IPS DF 6.9 (cell line): Measurements from ENCODE around the gene CLRN2.

Experiments used
- DNase-seq: peaks from one replicate; pipeline ENCODE4 v3.0.0-alpha.2; 2013; ENCODE audit warnings: low read depth, low spot score
- H3K27ac ChIP-seq: one replicate; pipeline ENCODE4 v1.5.1; 2013; ENCODE audit warnings: low read length, control low read depth
- H3K27me3 ChIP-seq: 2 replicates; pipeline ENCODE4 v1.6.1; 2013; ENCODE audit warnings: mild to moderate bottlenecking, low read length; ENCODE audit not compliant: control insufficient read depth, insufficient read depth
- H3K36me3 ChIP-seq: 2 replicates; pipeline ENCODE4 v1.6.1; 2013; ENCODE audit warnings: low read length; ENCODE audit not compliant: control insufficient read depth, insufficient read depth
- H3K4me1 ChIP-seq: 2 replicates; pipeline ENCODE4 v1.6.1; 2013; ENCODE audit warnings: low read length; ENCODE audit not compliant: control insufficient read depth, insufficient read depth
- H3K4me3 ChIP-seq: 2 replicates; pipeline ENCODE4 v1.5.1; 2013; ENCODE audit warnings: mild to moderate bottlenecking, low read length
- H3K9me3 ChIP-seq: 2 replicates; pipeline ENCODE4 v1.6.1; 2013; ENCODE audit warnings: low read length, inconsistent platforms; ENCODE audit not compliant: control insufficient read depth, insufficient read depth
- WGBS: extraction: QIAGEN DNeasy Blood & Tissue Kit; methylation state at CpG from one replicate; pipeline ENCODE4 v1.1.7; 2013; ENCODE audit warnings: mixed read lengths, missing lambda C conversion rate; ENCODE audit not compliant: insufficient read length, insufficient coverage; 5-methylcytosine and 5-hydroxymethylcytosine counted together

The CLRN2 gene

DNA sequence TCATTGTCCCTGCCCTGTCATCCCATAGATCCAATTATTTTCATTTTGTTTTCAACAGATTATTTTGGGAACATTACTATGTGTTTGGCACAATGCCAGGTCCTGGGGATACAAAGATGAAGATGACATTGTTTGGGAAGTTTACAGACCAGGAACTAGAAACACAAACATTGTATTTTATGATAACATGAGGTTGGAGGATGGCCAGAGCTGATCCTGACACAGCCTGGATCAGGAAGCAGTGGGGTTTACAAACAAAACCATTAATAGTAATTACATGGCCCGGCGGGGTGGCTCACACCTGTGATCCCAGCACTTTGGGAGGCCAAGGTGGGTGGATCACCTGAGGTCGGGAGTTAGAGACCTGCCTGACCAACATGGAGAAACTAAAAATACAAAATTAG lies 29.9 kb downstream of the CLRN2 start:
- Histone ChIP-seq H3K36me3 (no peaks in the 10 kb centered on the region), H3K27me3 (no peaks in the 10 kb centered on the region), H3K27ac (no peak overlapping the region), H3K4me1 (peaks cover 2% of the 10 kb centered on the region; the same call in 1 of the 2 replicates), H3K9me3 (no peaks in the 10 kb centered on the region), H3K4me3 (no peak overlapping the region)
- WGBS = no CpG with 5 or more reads among the region's 3 CpGs
- DNase-seq = no peak

DNA sequence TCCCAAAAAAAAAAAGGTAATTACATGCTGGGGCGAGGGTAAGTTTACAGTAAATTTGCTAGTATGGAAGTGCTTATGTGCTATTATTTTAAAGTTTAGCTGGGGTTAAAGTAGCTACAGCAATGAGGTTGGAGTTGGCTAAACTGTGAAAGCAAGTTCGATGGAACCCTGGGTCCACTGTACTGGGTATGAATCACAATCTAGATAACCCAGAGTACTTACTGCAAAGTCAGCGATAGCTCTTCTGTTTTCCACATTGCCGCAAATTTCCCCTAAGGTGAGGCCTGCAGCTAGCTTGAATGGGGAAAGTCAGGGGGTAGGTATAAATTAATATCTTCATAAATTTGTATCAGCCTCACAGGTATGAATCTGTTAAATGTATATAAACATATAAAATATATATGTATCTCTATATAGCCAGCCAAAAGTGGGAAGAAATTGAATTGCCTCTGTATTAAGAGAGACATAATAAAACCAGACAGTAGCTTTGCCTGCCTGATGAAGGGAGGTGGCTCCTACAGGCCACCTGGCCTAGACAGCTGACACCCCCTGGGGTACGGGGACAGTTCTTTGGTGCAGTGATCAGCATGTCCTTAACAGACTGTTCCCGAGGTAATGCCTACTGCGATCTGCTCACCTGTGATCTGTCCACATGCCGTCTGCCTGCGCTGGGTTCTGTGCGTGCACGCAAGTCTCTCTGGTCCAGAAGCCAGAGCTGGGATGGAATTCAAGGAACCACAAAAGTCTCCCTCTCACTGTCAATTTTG lies 30.6 kb downstream of the CLRN2 start:
- no peak overlapping the region for H3K4me3 ChIP-seq
- H3K27me3 ChIP-seq = no peaks in the 10 kb centered on the region
- no peak for DNase-seq
- H3K36me3 ChIP-seq = no peaks in the 10 kb centered on the region
- no CpG with 5 or more reads among the region's 11 CpGs for WGBS
- H3K4me1 ChIP-seq = peaks cover 2% of the 10 kb centered on the region; the same call in 1 of the 2 replicates
- no peaks in the 10 kb centered on the region for H3K9me3 ChIP-seq
- H3K27ac ChIP-seq = no peak overlapping the region

DNA sequence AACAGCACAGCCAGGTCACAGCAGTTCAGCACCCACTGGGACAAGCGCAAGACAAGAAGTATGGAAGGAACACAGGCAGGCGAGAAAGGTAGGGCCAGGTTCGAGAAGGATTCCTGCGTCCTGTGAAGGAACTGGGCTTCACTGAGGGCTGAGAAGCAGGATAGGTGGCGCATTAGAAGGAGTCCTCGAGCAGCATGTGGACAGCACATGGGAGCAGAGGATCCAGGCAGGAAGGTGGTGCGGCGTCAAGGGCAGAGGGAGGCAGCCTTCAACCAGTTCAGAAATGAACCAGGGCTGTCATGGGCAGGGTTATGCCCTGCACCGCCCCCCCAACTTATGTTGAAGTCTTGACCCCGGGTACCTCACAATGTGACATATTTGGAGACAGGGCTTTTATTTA lies 31.3 kb downstream of the CLRN2 start:
- Histone ChIP-seq H3K4me1 (peaks cover 2% of the 10 kb centered on the region; the same call in 1 of the 2 replicates), H3K9me3 (no peaks in the 10 kb centered on the region), H3K36me3 (no peaks in the 10 kb centered on the region), H3K4me3 (no peak overlapping the region), H3K27ac (no peak overlapping the region), H3K27me3 (no peaks in the 10 kb centered on the region)
- no CpG with 5 or more reads among the region's 10 CpGs for WGBS
- DNase-seq = no peak

GRCh38 chr4:17546678-17547077 lies 31.7 kb downstream of the CLRN2 start:
- DNase-seq = no peak
- Histone ChIP-seq H3K27me3 (no peaks in the 10 kb centered on the region), H3K27ac (no peak overlapping the region), H3K4me3 (no peak overlapping the region), H3K4me1 (peaks cover 2% of the 10 kb centered on the region; the same call in 1 of the 2 replicates), H3K36me3 (no peaks in the 10 kb centered on the region), H3K9me3 (no peaks in the 10 kb centered on the region)
- no CpG with 5 or more reads among the region's 12 CpGs for WGBS

GRCh38 chr4:17550549-17550948 lies 35.6 kb downstream of the CLRN2 start:
- 100% methylated on average over 2 of the region's 3 CpGs for WGBS
- H3K4me1 ChIP-seq = no peaks in the 10 kb centered on the region
- no peaks in the 10 kb centered on the region for H3K9me3 ChIP-seq
- DNase-seq = no peak
- H3K27me3 ChIP-seq = no peaks in the 10 kb centered on the region
- no peak overlapping the region for H3K4me3 ChIP-seq
- H3K27ac ChIP-seq = no peak overlapping the region
- no peaks in the 10 kb centered on the region for H3K36me3 ChIP-seq

GRCh38 chr4:17552427-17552826 lies 37.5 kb downstream of the CLRN2 start:
- H3K27me3 ChIP-seq = no peaks in the 10 kb centered on the region
- H3K27ac ChIP-seq = no peak overlapping the region
- H3K9me3 ChIP-seq = no peaks in the 10 kb centered on the region
- no CpG with 5 or more reads among the region's 5 CpGs for WGBS
- no peaks in the 10 kb centered on the region for H3K36me3 ChIP-seq
- H3K4me1 ChIP-seq = no peaks in the 10 kb centered on the region
- H3K4me3 ChIP-seq = no peak overlapping the region
- no peak for DNase-seq

- H3K27me3 ChIP-seq = no peaks in the 10 kb centered on the region
- H3K27ac ChIP-seq = no peak overlapping the region
- H3K4me3 ChIP-seq = no peak overlapping the region
- H3K9me3 ChIP-seq = no peaks in the 10 kb centered on the region
- H3K36me3 ChIP-seq = no peaks in the 10 kb centered on the region
- no peaks in the 10 kb centered on the region for H3K4me1 ChIP-seq
- no CpG with 5 or more reads among the region's 4 CpGs for WGBS
- DNase-seq = no peak
Measured at GRCh38 chr4:17554568-17554967, 39.6 kb downstream of the CLRN2 start.

DNA sequence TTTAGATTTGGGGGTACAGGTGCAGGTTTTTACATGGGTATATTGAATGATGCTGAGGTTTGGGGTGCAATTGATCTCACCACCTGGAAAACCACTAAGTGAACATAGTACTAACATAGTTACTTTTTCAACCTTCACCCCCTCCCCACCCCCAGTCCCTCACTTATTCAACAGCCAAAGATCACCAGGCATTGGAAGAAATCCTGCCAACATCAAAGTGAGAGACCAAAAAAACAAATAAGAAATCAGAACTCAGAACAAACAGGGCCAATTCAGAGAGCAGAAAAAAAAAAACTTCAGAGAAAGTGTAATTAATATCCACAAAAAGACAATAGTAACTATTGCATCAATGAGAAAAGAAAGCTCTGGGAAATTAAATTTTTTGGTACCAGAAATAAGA lies 41.5 kb downstream of the CLRN2 start:
- Histone ChIP-seq H3K4me1 (no peaks in the 10 kb centered on the region), H3K9me3 (no peaks in the 10 kb centered on the region), H3K27me3 (no peaks in the 10 kb centered on the region), H3K27ac (no peak overlapping the region), H3K4me3 (no peak overlapping the region), H3K36me3 (no peaks in the 10 kb centered on the region)
- no peak for DNase-seq

GRCh38 chr4:17557880-17558279 lies 42.9 kb downstream of the CLRN2 start:
- Histone ChIP-seq H3K36me3 (no peaks in the 10 kb centered on the region), H3K4me3 (no peak overlapping the region), H3K27me3 (no peaks in the 10 kb centered on the region), H3K9me3 (no peaks in the 10 kb centered on the region), H3K4me1 (no peaks in the 10 kb centered on the region), H3K27ac (no peak overlapping the region)
- WGBS = no CpG with 5 or more reads among the region's 5 CpGs
- no peak for DNase-seq

- Histone ChIP-seq H3K36me3 (no peaks in the 10 kb centered on the region), H3K27ac (no peak overlapping the region), H3K27me3 (no peaks in the 10 kb centered on the region), H3K4me1 (no peaks in the 10 kb centered on the region), H3K9me3 (no peaks in the 10 kb centered on the region), H3K4me3 (no peak overlapping the region)
- WGBS = no CpG with 5 or more reads among the region's 4 CpGs
- DNase-seq = no peak
Measured at GRCh38 chr4:17558941-17559708, 44.2 kb downstream of the CLRN2 start.

- H3K4me1 ChIP-seq = no peaks in the 10 kb centered on the region
- H3K36me3 ChIP-seq = no peaks in the 10 kb centered on the region
- H3K4me3 ChIP-seq = no peak overlapping the region
- DNase-seq = no peak
- WGBS = no CpG with 5 or more reads among the region's 3 CpGs
- no peaks in the 10 kb centered on the region for H3K9me3 ChIP-seq
- H3K27ac ChIP-seq = no peak overlapping the region
- H3K27me3 ChIP-seq = no peaks in the 10 kb centered on the region
Measured at GRCh38 chr4:17559709-17560048, 44.7 kb downstream of the CLRN2 start.
